Activated T-helper 1 cell treated with anti-CD3 and anti-CD28 coated beads, Interleukin-12 subunit alpha, Interleukin-12 subunit beta, Interleukin-2, Interleukin-4 antibody, amounts not matched to agents 30 ng/mL and 10 ng/mL and 1 ng/mL, durations not matched to agents 14 hours and 24 hours and 36 hours (primary cell): ENCODE measurements around the gene SULT1A3. TPM values are rescaled to one million over a fixed set of nuclear protein-coding genes. Genes with fewer than 3 reads are reported as not detected.

ENCODE experiments used
- total RNA-seq: library from RNA; stranded (reverse); gene quantifications from 2 replicates; pipeline ENCODE4 v1.2.3, GENCODE V29; 2022

Gene SULT1A3
- total RNA-seq, 1 donor from 2014 or later: 18.9 TPM

Other genes starting within 250 kb of the SULT1A3 start
- gene TMEM219, start 237.2 kb upstream of the SULT1A3 start, total RNA-seq: 41.5 and 43.7 TPM in 2 replicates
- gene TAOK2, start 225.4 kb upstream of the SULT1A3 start, total RNA-seq: 38.5 and 39.7 TPM in 2 replicates
- 48.8 and 50.1 TPM in 2 replicates for gene HIRIP3, start 203.6 kb upstream of the SULT1A3 start, total RNA-seq
- gene INO80E, start 203.0 kb upstream of the SULT1A3 start, total RNA-seq: 128 and 137 TPM in 2 replicates
- 2.0 and 2.3 TPM in 2 replicates for gene DOC2A, start 188.2 kb upstream of the SULT1A3 start, total RNA-seq
- not detected in 2 replicates for gene C16orf92, start 176.1 kb upstream of the SULT1A3 start, total RNA-seq
- 1.6 and 1.9 TPM in 2 replicates for gene TLCD3B, start 168.0 kb upstream of the SULT1A3 start, total RNA-seq
- gene ALDOA, start 133.5 kb upstream of the SULT1A3 start, total RNA-seq: 1,715 and 1,718 TPM in 2 replicates
- 133 and 147 TPM in 2 replicates for gene PPP4C, start 123.3 kb upstream of the SULT1A3 start, total RNA-seq
- 1.6 and 1.8 TPM in 2 replicates for gene TBX6, start 107.3 kb upstream of the SULT1A3 start, total RNA-seq
- gene YPEL3, start 103.0 kb upstream of the SULT1A3 start, total RNA-seq: 14.5 and 15.1 TPM in 2 replicates
- 4.3 and 6.3 TPM in 2 replicates for gene GDPD3, start 85.7 kb upstream of the SULT1A3 start, total RNA-seq
- 53.7 and 58.3 TPM in 2 replicates for gene MAPK3, start 76.0 kb upstream of the SULT1A3 start, total RNA-seq
- 816 and 819 TPM in 2 replicates for gene CORO1A, start 15.7 kb upstream of the SULT1A3 start, total RNA-seq
- 312 and 329 TPM in 2 replicates for gene BOLA2B, start 5.6 kb upstream of the SULT1A3 start, total RNA-seq
- gene SLX1A, start 5.4 kb upstream of the SULT1A3 start, total RNA-seq: 63.2 and 66.4 TPM in 2 replicates
- gene NPIPB13, start 49.2 kb downstream of the SULT1A3 start, total RNA-seq: 11.0 and 20.0 TPM in 2 replicates
- gene CD2BP2, start 156.1 kb downstream of the SULT1A3 start, total RNA-seq: 100 and 104 TPM in 2 replicates
- gene TBC1D10B, start 171.2 kb downstream of the SULT1A3 start, total RNA-seq: 68.9 and 73.6 TPM in 2 replicates
- gene MYL11, start 175.5 kb downstream of the SULT1A3 start, total RNA-seq: 2.0 and 2.7 TPM in 2 replicates
- gene SEPTIN1, start 183.3 kb downstream of the SULT1A3 start, total RNA-seq: 195 and 200 TPM in 2 replicates
- 20.2 and 21.4 TPM in 2 replicates for gene ZNF48, start 196.2 kb downstream of the SULT1A3 start, total RNA-seq
- 8.1 and 8.9 TPM in 2 replicates for gene ZNF771, start 208.4 kb downstream of the SULT1A3 start, total RNA-seq
- gene DCTPP1, start 230.8 kb downstream of the SULT1A3 start, total RNA-seq: 173 and 178 TPM in 2 replicates
- 83.4 and 87.2 TPM in 2 replicates for gene SEPHS2, start 246.6 kb downstream of the SULT1A3 start, total RNA-seq